Duodenal mucosa (tissue), 2 donors: Measurements from ENCODE around the gene UTP25.
"Not testable (repeated sequence)": the region's sequence is repeated elsewhere in the genome, so short reads cannot be mapped to it uniquely, and the experiment has no call there.

Experiments
- H3K27ac ChIP-seq: one replicate; pipeline ENCODE4 v1.7.0; 2013; ENCODE audit warnings: low read depth, low read length
- H3K27me3 ChIP-seq, 2 donors: one replicate each; pipeline ENCODE4 v1.7.0; 2013; ENCODE audit warnings: low read length in 2 of 2, control low read depth in 1 of 2; ENCODE audit not compliant: insufficient read depth in 2 of 2, control insufficient read depth in 1 of 2
- H3K36me3 ChIP-seq, 2 donors: one replicate each; pipeline ENCODE4 v1.7.0; 2013; ENCODE audit warnings: low read length in 2 of 2, control low read depth in 1 of 2; ENCODE audit not compliant: insufficient read depth in 2 of 2, control insufficient read depth in 1 of 2
- H3K4me1 ChIP-seq, 2 donors: one replicate each; pipeline ENCODE4 v1.7.0; 2013; ENCODE audit warnings: low read length in 2 of 2, control low read depth in 1 of 2; ENCODE audit not compliant: insufficient read depth in 2 of 2, control insufficient read depth in 1 of 2
- H3K4me3 ChIP-seq, 2 donors: one replicate each; pipeline ENCODE4 v1.7.0; 2013; ENCODE audit warnings: low read length in 2 of 2, low read depth in 1 of 2
- H3K9ac ChIP-seq, 2 donors: one replicate each; pipeline ENCODE4 v1.7.0; 2013; ENCODE audit warnings: low read length in 2 of 2, low read depth in 1 of 2
- H3K9me3 ChIP-seq, 2 donors: one replicate each; pipeline ENCODE4 v1.7.0; 2013; ENCODE audit warnings: low read length in 2 of 2, control low read depth in 1 of 2; ENCODE audit not compliant: control insufficient read depth in 1 of 2

The UTP25 gene

GRCh38 chr1:209893751-209894150 is 66.0 kb downstream of the UTP25 start:
- Histone ChIP-seq H3K9me3 (no peaks in the 10 kb centered on the region), H3K36me3 (no peaks in the 10 kb centered on the region), H3K27ac (no peak overlapping the region), H3K4me1 (no peaks in the 10 kb centered on the region), H3K27me3 (peaks cover 0 to 8% of the 10 kb centered on the region in 2 donors), H3K9ac (no peak overlapping the region), H3K4me3 (no peak overlapping the region)

GRCh38 chr1:209895709-209896108 is 67.9 kb downstream of the UTP25 start:
- Histone ChIP-seq H3K36me3 (no peaks in the 10 kb centered on the region), H3K4me3 (no peak overlapping the region), H3K9ac (no peak overlapping the region), H3K27me3 (peaks cover 0 to 8% of the 10 kb centered on the region in 2 donors), H3K27ac (no peak overlapping the region), H3K4me1 (no peaks in the 10 kb centered on the region), H3K9me3 (no peaks in the 10 kb centered on the region)

GRCh38 chr1:209896346-209896745 is 68.6 kb downstream of the UTP25 start:
- H3K4me1 ChIP-seq: no peaks in the 10 kb centered on the region
- H3K4me3 ChIP-seq: no peak overlapping the region
- no peaks in the 10 kb centered on the region for H3K36me3 ChIP-seq
- H3K27me3 ChIP-seq: peaks cover 0 to 8% of the 10 kb centered on the region in 2 donors
- H3K9ac ChIP-seq: no peak overlapping the region
- no peaks in the 10 kb centered on the region for H3K9me3 ChIP-seq
- no peak overlapping the region for H3K27ac ChIP-seq

GRCh38 chr1:209898271-209898670 is 70.5 kb downstream of the UTP25 start:
- not testable (repeated sequence) for H3K9me3 ChIP-seq, H3K4me3 ChIP-seq, H3K4me1 ChIP-seq, H3K27ac ChIP-seq, H3K27me3 ChIP-seq, H3K9ac ChIP-seq, H3K36me3 ChIP-seq

GRCh38 chr1:209898851-209899250 is 71.1 kb downstream of the UTP25 start:
- H3K27ac ChIP-seq, H3K9ac ChIP-seq, H3K27me3 ChIP-seq, H3K4me1 ChIP-seq, H3K9me3 ChIP-seq, H3K36me3 ChIP-seq, H3K4me3 ChIP-seq: not testable (repeated sequence)

GRCh38 chr1:209899948-209900347 is 72.2 kb downstream of the UTP25 start:
- H3K36me3 ChIP-seq: no peaks in the 10 kb centered on the region
- H3K9ac ChIP-seq: no peak overlapping the region
- H3K9me3 ChIP-seq: no peaks in the 10 kb centered on the region
- no peak overlapping the region for H3K4me3 ChIP-seq
- no peaks in the 10 kb centered on the region for H3K4me1 ChIP-seq
- H3K27me3 ChIP-seq: peaks cover 0 to 8% of the 10 kb centered on the region in 2 donors
- H3K27ac ChIP-seq: no peak overlapping the region

GRCh38 chr1:209900734-209901133 is 73.0 kb downstream of the UTP25 start:
- Histone ChIP-seq H3K9me3 (no peaks in the 10 kb centered on the region), H3K36me3 (no peaks in the 10 kb centered on the region), H3K4me3 (no peak overlapping the region), H3K27ac (no peak overlapping the region), H3K4me1 (no peaks in the 10 kb centered on the region), H3K9ac (no peak overlapping the region), H3K27me3 (peaks cover 0 to 8% of the 10 kb centered on the region in 2 donors)

GRCh38 chr1:209901211-209901610 is 73.4 kb downstream of the UTP25 start:
- H3K27ac ChIP-seq: no peak overlapping the region
- no peak overlapping the region for H3K4me3 ChIP-seq
- H3K4me1 ChIP-seq: no peaks in the 10 kb centered on the region
- H3K9ac ChIP-seq: no peak overlapping the region
- H3K36me3 ChIP-seq: no peaks in the 10 kb centered on the region
- no peaks in the 10 kb centered on the region for H3K9me3 ChIP-seq
- peaks cover 0 to 5% of the 10 kb centered on the region in 2 donors for H3K27me3 ChIP-seq

- not testable (repeated sequence) for H3K4me3 ChIP-seq, H3K9me3 ChIP-seq, H3K36me3 ChIP-seq, H3K27ac ChIP-seq, H3K4me1 ChIP-seq, H3K9ac ChIP-seq, H3K27me3 ChIP-seq
Observed at GRCh38 chr1:209904774-209905173, 77.0 kb downstream of the UTP25 start.
